Mucosa of descending colon (tissue), 3 donors: ENCODE data around the gene THUMPD3. TPM values are rescaled to one million over a fixed set of nuclear protein-coding genes. Genes with fewer than 3 reads are reported as not detected.
A peak's percentile ranks its signal among the peaks of the same experiment; 100 is the strongest.

Experiments used
- ATAC-seq: fragments of 200-7000 bp; cut with Tn5 transposase; one replicate; pipeline ENCODE4 v1.9.1; 2020; ENCODE audit warnings: mild to moderate bottlenecking, moderate library complexity
- DNase-seq, 3 donors: peaks; one replicate each; pipeline ENCODE4 v3.0.0-alpha.2; 2020
- H3K36me3 ChIP-seq: fragments of 200-600 bp; one replicate; pipeline ENCODE4 v1.8.0; 2021; ENCODE audit warnings: low read depth, mild to moderate bottlenecking
- H3K4me1 ChIP-seq: fragments of 200-600 bp; one replicate; pipeline ENCODE4 v1.8.0; 2021; ENCODE audit warnings: low read depth, mild to moderate bottlenecking
- H3K4me3 ChIP-seq: fragments of 200-600 bp; one replicate; pipeline ENCODE4 v1.8.0; 2021; ENCODE audit warnings: mild to moderate bottlenecking
- H3K9me3 ChIP-seq: fragments of 200-600 bp; one replicate; pipeline ENCODE4 v1.8.0; 2021; ENCODE audit warnings: mild to moderate bottlenecking
- intact Hi-C, 2 donors: fragments of 100-400 bp; cut with DNase I in 1 of 2; cut with micrococcal nuclease in 1 of 2; formaldehyde crosslinking; loops; one replicate each; pipeline versions ENCODE4 v1.11.0 to v1.11.1; 2022; cut with DNase I, micrococcal nuclease
- total RNA-seq, 3 donors: library from RNA; stranded (reverse); fragmentation: NEBNext Ultra II Directional in 2 of 3; extraction: Animal tissue kit (Norgen Biotek cat#: 25700) in 2 of 3; gene quantifications; one replicate each; pipeline versions ENCODE4 v1.2.1 to v1.2.4, GENCODE V29; 2021 to 2023
- TF ChIP-seq, protein P1 (sequence below): fragments of 200-600 bp; IDR thresholded peaks from one replicate; pipeline ENCODE4 v1.8.0; 2022; ENCODE audit warnings: antibody characterized with exemption, mild to moderate bottlenecking
- donor health status: DM: no; HTN: no; CAD: no; lungs with moderate emphysema.
- donor health status: DM: no; HTN: no; CAD: no.
- donor health status: DM: no; HTN: yes; CAD: no.

THUMPD3 gene
- total RNA-seq, 3 donors from 2014 or later, result 30.0 to 34.0 (median 31.2) TPM

GRCh38 chr3:9327578-9327977 lies 35.3 kb upstream of the THUMPD3 start:
- intact Hi-C loops, result no loop called here
- no peaks in the 10 kb centered on the region for H3K36me3 ChIP-seq
- H3K4me3 ChIP-seq, result no peak overlapping the region
- H3K9me3 ChIP-seq, result no peaks in the 10 kb centered on the region
- DNase-seq, result no peak
- TF ChIP-seq, protein P1, sequence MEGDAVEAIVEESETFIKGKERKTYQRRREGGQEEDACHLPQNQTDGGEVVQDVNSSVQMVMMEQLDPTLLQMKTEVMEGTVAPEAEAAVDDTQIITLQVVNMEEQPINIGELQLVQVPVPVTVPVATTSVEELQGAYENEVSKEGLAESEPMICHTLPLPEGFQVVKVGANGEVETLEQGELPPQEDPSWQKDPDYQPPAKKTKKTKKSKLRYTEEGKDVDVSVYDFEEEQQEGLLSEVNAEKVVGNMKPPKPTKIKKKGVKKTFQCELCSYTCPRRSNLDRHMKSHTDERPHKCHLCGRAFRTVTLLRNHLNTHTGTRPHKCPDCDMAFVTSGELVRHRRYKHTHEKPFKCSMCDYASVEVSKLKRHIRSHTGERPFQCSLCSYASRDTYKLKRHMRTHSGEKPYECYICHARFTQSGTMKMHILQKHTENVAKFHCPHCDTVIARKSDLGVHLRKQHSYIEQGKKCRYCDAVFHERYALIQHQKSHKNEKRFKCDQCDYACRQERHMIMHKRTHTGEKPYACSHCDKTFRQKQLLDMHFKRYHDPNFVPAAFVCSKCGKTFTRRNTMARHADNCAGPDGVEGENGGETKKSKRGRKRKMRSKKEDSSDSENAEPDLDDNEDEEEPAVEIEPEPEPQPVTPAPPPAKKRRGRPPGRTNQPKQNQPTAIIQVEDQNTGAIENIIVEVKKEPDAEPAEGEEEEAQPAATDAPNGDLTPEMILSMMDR, result no peak
- H3K4me1 ChIP-seq, result no peaks in the 10 kb centered on the region
- ATAC-seq, result no peak

DNA sequence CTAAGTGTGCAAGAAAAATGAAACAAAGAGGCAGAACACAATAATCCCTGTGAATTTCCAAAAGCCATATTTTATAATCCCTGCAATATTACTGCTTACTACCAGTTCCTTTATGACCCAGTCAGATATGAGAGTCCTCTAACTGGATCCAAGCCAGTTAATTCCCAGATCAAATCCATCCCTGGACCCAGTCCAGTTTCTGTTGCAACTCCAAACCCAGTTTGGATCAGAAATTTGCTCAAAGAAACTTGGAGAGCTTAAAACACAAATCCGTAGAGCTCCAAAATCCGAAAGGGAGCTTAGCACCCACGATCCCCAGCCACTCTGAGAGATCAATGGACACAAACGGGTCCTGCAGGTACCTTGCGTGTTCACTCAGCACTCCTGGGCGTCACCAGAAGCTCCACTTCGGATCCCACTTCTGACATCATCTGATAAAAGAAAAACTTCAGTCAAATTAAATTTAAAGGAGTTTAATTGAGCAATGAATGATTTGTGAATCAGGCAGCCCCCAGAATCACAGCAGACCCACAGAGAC lies 32.6 kb upstream of the THUMPD3 start:
- Histone ChIP-seq H3K4me1 (no peaks in the 10 kb centered on the region), H3K4me3 (no peak overlapping the region), H3K9me3 (no peaks in the 10 kb centered on the region), H3K36me3 (no peaks in the 10 kb centered on the region)
- DNase-seq (no peak), ATAC-seq (no peak)
- TF ChIP-seq, protein P1, result no peak
- intact Hi-C loops, result no loop called here

- Histone ChIP-seq H3K9me3 (no peaks in the 10 kb centered on the region), H3K36me3 (no peaks in the 10 kb centered on the region), H3K4me1 (no peaks in the 10 kb centered on the region), H3K4me3 (no peak overlapping the region)
- intact Hi-C loops, result no loop called here
- no peak for DNase-seq
- ATAC-seq, result no peak
- TF ChIP-seq, protein P1, result no peak
Measured at GRCh38 chr3:9331171-9331570, 31.7 kb upstream of the THUMPD3 start.

DNA sequence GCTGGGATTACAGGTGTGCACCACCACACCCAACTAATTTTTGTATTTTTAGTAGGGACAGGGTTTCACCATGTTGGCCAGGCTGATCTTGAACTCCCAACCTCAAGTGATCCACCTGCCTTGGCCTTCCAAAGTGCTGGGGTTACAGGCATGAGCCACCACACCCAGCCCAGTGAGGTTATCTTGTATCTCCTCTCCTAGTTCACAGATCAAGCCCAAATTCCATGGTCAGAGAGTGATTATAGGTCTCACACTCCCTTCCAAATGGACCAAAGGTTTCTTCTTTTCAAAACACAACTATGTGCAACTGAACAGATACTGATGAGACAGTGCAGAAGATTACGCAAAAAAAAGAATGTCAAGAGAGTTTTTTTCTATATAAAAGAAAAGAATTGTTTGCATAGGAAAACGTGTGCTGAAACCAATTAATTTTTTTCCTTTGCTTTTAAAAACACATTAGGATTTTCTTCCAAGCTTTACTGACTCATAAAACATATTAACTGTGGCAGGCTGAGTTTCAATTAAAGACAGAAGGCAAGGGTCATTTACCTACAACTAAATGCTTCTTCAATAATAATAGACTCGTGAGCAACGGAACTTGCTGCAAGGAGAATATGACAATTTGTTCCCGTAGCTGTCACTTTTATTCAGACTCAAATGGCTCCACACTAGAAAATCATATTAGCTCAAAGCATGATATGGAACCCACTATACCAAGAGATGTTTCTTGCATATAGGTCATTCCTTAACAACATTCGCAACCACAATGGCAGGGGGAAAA lies 30.4 kb upstream of the THUMPD3 start:
- intact Hi-C loops, result no loop called here
- H3K36me3 ChIP-seq, result no peaks in the 10 kb centered on the region
- no peak overlapping the region for H3K4me3 ChIP-seq
- ATAC-seq, result no peak
- H3K9me3 ChIP-seq, result no peaks in the 10 kb centered on the region
- H3K4me1 ChIP-seq, result no peaks in the 10 kb centered on the region
- TF ChIP-seq, protein P1, result no peak
- DNase-seq, result no peak

DNA sequence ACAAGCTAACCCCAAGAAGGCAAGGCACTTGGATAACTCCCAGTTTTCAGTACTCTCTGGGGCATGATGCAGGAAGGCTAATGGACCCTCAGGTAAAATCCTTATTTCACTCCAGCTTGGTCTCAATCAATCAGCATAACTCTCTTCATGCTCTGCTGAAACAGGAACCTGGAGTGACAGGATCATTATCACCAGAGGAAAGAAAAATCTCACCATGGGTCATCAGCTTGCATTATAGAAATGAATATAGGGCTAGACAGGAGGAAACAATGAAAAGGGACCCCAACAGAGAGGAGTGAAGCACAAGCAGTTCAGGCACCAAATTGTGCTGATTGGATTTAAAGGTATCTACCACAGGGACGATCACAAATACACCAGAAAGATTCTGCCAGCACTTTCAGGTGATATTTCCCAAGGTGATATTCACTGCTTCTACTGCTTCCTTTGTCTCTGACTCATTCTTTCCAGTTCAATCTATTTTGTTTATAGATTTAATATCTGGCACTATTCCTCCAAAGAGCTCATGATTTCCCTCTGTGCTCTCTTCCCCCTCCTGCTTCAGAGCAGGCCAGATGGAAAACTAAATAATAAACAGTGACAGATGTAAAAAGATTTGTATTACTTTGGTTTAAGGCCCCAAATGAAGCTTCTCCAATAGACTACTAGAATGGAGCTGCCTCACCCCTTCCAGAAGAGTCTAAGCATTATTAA lies 22.9 kb upstream of the THUMPD3 start:
- DNase-seq, result no peak
- ATAC-seq, result peak; percentile 17

More for the DNA sequence above, 22.9 kb upstream of the THUMPD3 start:
- no peaks in the 10 kb centered on the region for H3K9me3 ChIP-seq
- peaks cover 19% of the 10 kb centered on the region for H3K4me1 ChIP-seq
- no peaks in the 10 kb centered on the region for H3K36me3 ChIP-seq
- H3K4me3 ChIP-seq, result no peak overlapping the region
- intact Hi-C loops, result no loop called here
- TF ChIP-seq, protein P1, result no peak
